ENCODE results near the gene PROK1. TPM values are rescaled to one million over a fixed set of nuclear protein-coding genes. Genes with fewer than 3 reads are reported as not detected.

The PROK1 gene
- total and polyA plus RNA-seq, 10 of the 15 experiments (the other 5 are each of a cell fraction or from before 2014, with no cell fraction given) = not detected

- BruUV-seq (replicated peaks) = no TSS peak
- intact Hi-C loops (cut with micrococcal nuclease; ENCODE audit: unreplicated experiment) (no loop called here), in situ Hi-C loops (cut with MboI) (no loop called here)
- H2AFZ ChIP-seq (ENCODE audit: control insufficient read depth, low read depth, low read length) = no peak overlapping the region
- RAD21 ChIA-PET (ENCODE audit: unreplicated experiment) = no interaction called here
- DNase-seq (ENCODE audit: low read depth, low spot score) (no peak), ATAC-seq (no peak), FAIRE-seq (no peak)
- H3K36me3 ChIP-seq (ENCODE audit: control insufficient read depth in 2 of 2, insufficient read depth in 2 of 2, low read length in 1 of 2) = no peaks in the 10 kb centered on the region
- SMC1A ChIA-PET (ENCODE audit: uncharacterized antibody, unreplicated experiment) = interaction anchor here (1.0 kb wide), 1 partner anchor 9 kb away, joined by 3 read pairs; no protein-coding TSS in a partner anchor
- H3K9ac ChIP-seq (ENCODE audit: control insufficient read depth, insufficient read depth, low read length) = no peak overlapping the region
- H3K27me3 ChIP-seq (replicated peaks in 1 of 2; ENCODE audit: control insufficient read depth in 2 of 2, insufficient read depth in 2 of 2, low read length in 1 of 2) = 0 out of 4 replicates have a peak, but pooled peaks cover 0 to 2% of the 10 kb centered on the region in 2 experiments
- POLR2A ChIA-PET = no interaction called here
- CTCF ChIA-PET = interaction anchor here (1.2 kb wide), 1 partner anchor 9 kb away, joined by 5 read pairs; no protein-coding TSS in a partner anchor
- TF ChIP-seq SRF (IDR thresholded peaks at IDR 0.05; ENCODE audit: low read depth in 2 of 2, low read length in 2 of 2) = no peak
- no peak for TF ChIP-seq USF1 (IDR thresholded peaks at IDR 0.05; ENCODE audit: borderline replicate concordance, extremely low read length, insufficient read depth, low read depth, low read length)
- no peak for TF ChIP-seq HDAC2 (IDR thresholded peaks at IDR 0.05)
- no peak for TF ChIP-seq MYB (IDR thresholded peaks at IDR 0.05; ENCODE audit: borderline replicate concordance, low read depth, low read length)
- H3K79me2 ChIP-seq (ENCODE audit: control insufficient read depth, insufficient read depth, low read length) = no peaks in the 10 kb centered on the region
- no peak overlapping the region for H3K27ac ChIP-seq (ENCODE audit: control insufficient read depth, insufficient read depth)
- no peak overlapping the region for H3K4me3 ChIP-seq
- peaks cover 5% of the 10 kb centered on the region; the same call in 1 of the 2 replicates for H3K4me1 ChIP-seq (ENCODE audit: control insufficient read depth, insufficient read depth, low read length)
- WGBS (ENCODE audit: insufficient coverage, insufficient replicate concordance, low lambda C conversion rate, missing lambda C conversion rate) = 14% methylated on average over 3 of the region's 3 CpGs
- H4K20me1 ChIP-seq (ENCODE audit: control insufficient read depth, insufficient read depth) = no peaks in the 10 kb centered on the region
- no peaks in the 10 kb centered on the region for H3K9me3 ChIP-seq (replicated peaks; ENCODE audit: control insufficient read depth, insufficient read depth, low read length)
- no peak overlapping the region for H3K4me2 ChIP-seq (ENCODE audit: control insufficient read depth, insufficient read depth)
Observed at GRCh38 chr1:110505596-110505995, 54.6 kb downstream of the PROK1 start.

- Histone ChIP-seq H3K27ac (ENCODE audit: control insufficient read depth, insufficient read depth) (no peak overlapping the region), H3K4me3 (no peak overlapping the region), H4K20me1 (ENCODE audit: control insufficient read depth, insufficient read depth) (no peaks in the 10 kb centered on the region), H3K4me1 (ENCODE audit: control insufficient read depth, insufficient read depth, low read length) (peaks cover 5% of the 10 kb centered on the region; the same call in 1 of the 2 replicates), H2AFZ (ENCODE audit: control insufficient read depth, low read depth, low read length) (no peak overlapping the region), H3K9ac (ENCODE audit: control insufficient read depth, insufficient read depth, low read length) (no peak overlapping the region), H3K27me3 (replicated peaks in 1 of 2; ENCODE audit: control insufficient read depth in 2 of 2, insufficient read depth in 2 of 2, low read length in 1 of 2) (0 out of 4 replicates have a peak, but pooled peaks cover 0 to 2% of the 10 kb centered on the region in 2 experiments), H3K4me2 (ENCODE audit: control insufficient read depth, insufficient read depth) (no peak overlapping the region), H3K79me2 (ENCODE audit: control insufficient read depth, insufficient read depth, low read length) (no peaks in the 10 kb centered on the region), H3K9me3 (replicated peaks; ENCODE audit: control insufficient read depth, insufficient read depth, low read length) (no peaks in the 10 kb centered on the region), H3K36me3 (ENCODE audit: control insufficient read depth in 2 of 2, insufficient read depth in 2 of 2, low read length in 1 of 2) (no peaks in the 10 kb centered on the region)
- DNase-seq (ENCODE audit: low read depth, low spot score) (no peak), FAIRE-seq (no peak), ATAC-seq (no peak)
- ChIA-PET SMC1A (ENCODE audit: uncharacterized antibody, unreplicated experiment) (interaction anchor here (1.0 kb wide), 1 partner anchor 10 kb away, joined by 3 read pairs; no protein-coding TSS in a partner anchor), RAD21 (ENCODE audit: unreplicated experiment) (no interaction called here), POLR2A (no interaction called here), CTCF (no interaction called here)
- no TSS peak for BruUV-seq (replicated peaks)
- in situ Hi-C loops (cut with MboI) = no loop called here
- intact Hi-C loops (cut with micrococcal nuclease; ENCODE audit: unreplicated experiment) = no loop called here
- 0% methylated on average over 4 of the region's 4 CpGs for WGBS (ENCODE audit: insufficient coverage, insufficient replicate concordance, low lambda C conversion rate, missing lambda C conversion rate)
- no peak for TF ChIP-seq ZNF384 (IDR thresholded peaks at IDR 0.05; ENCODE audit: borderline replicate concordance, low read depth, low read length)
- no peak for TF ChIP-seq CHD2 (IDR thresholded peaks at IDR 0.05; ENCODE audit: borderline replicate concordance, low read depth, low read length)
- TF ChIP-seq ZNF687 (IDR thresholded peaks at IDR 0.05) = no peak
- no peak for TF ChIP-seq HDAC2 (IDR thresholded peaks at IDR 0.05)
- no peak for TF ChIP-seq FOS (IDR thresholded peaks at IDR 0.05; ENCODE audit: borderline replicate concordance, extremely low read depth, insufficient read length)
- no peak for TF ChIP-seq TCF12 (IDR thresholded peaks at IDR 0.05; ENCODE audit: low read depth, low read length)
- no peak for TF ChIP-seq ZBED1 (IDR thresholded peaks at IDR 0.05; ENCODE audit: borderline replicate concordance)
Observed at GRCh38 chr1:110506541-110506940, 55.6 kb downstream of the PROK1 start.
